Epithelial cell of prostate (primary cell): ENCODE data around the gene SLC5A11.
"Not testable (repeated sequence)": the region's sequence is repeated elsewhere in the genome, so short reads cannot be mapped to it uniquely, and the experiment has no call there.

Experiments
- DNase-seq: peaks from one replicate; pipeline ENCODE4 v3.0.0-alpha.2; 2011; ENCODE audit warnings: low read depth, low spot score
- H3K27ac ChIP-seq: fragments of 450-650 bp; 2 replicates; pipeline ENCODE4 v1.5.1; 2017; ENCODE audit warnings: mild to moderate bottlenecking

The SLC5A11 gene

GRCh38 chr16:24833352-24833751, 12.4 kb upstream of the SLC5A11 start:
- H3K27ac ChIP-seq = no peak overlapping the region
- no peak for DNase-seq

GRCh38 chr16:24834459-24835335, 11.1 kb upstream of the SLC5A11 start:
- DNase-seq = no peak
- H3K27ac ChIP-seq = no peak overlapping the region

- DNase-seq = no peak
- H3K27ac ChIP-seq = no peak overlapping the region
Measured at GRCh38 chr16:24836836-24837235, 8.9 kb upstream of the SLC5A11 start.

GRCh38 chr16:24837969-24838368, 7.8 kb upstream of the SLC5A11 start:
- H3K27ac ChIP-seq = no peak overlapping the region
- DNase-seq = no peak

GRCh38 chr16:24838554-24839266, 7.1 kb upstream of the SLC5A11 start:
- H3K27ac ChIP-seq = peak overlapping the region; percentile 28
- no peak for DNase-seq

- peak overlapping the region; percentile 28 for H3K27ac ChIP-seq
- no peak for DNase-seq
Measured at GRCh38 chr16:24839347-24839972, 6.3 kb upstream of the SLC5A11 start.

GRCh38 chr16:24841291-24841690, 4.5 kb upstream of the SLC5A11 start:
- no peak overlapping the region for H3K27ac ChIP-seq
- no peak for DNase-seq

GRCh38 chr16:24844101-24845030, 1.4 kb upstream of the SLC5A11 start:
- DNase-seq = no peak
- H3K27ac ChIP-seq = no peak overlapping the region

- DNase-seq, H3K27ac ChIP-seq: not testable (repeated sequence)
Measured at GRCh38 chr16:24845031-24845365, 765 bp upstream of the SLC5A11 start.

- H3K27ac ChIP-seq = no peak overlapping the region
- DNase-seq = no peak
Measured at GRCh38 chr16:24846548-24847357, 990 bp downstream of the SLC5A11 start.

GRCh38 chr16:24847358-24847664, 1.5 kb downstream of the SLC5A11 start:
- no peak for DNase-seq
- no peak overlapping the region for H3K27ac ChIP-seq

- no peak for DNase-seq
- H3K27ac ChIP-seq = no peak overlapping the region
Measured at GRCh38 chr16:24848065-24848464, 2.3 kb downstream of the SLC5A11 start.

GRCh38 chr16:24849641-24850040, 3.9 kb downstream of the SLC5A11 start:
- DNase-seq = no peak

GRCh38 chr16:24850289-24850938, 4.7 kb downstream of the SLC5A11 start:
- DNase-seq = no peak
- H3K27ac ChIP-seq = peak overlapping the region; percentile 55

More at GRCh38 chr16:24849641-24850040, 3.9 kb downstream of the SLC5A11 start:
- no peak overlapping the region for H3K27ac ChIP-seq

- peak; percentile 65 for DNase-seq
- H3K27ac ChIP-seq = peak overlapping the region; percentile 55
Measured at GRCh38 chr16:24851700-24852099, 5.9 kb downstream of the SLC5A11 start.

- peak overlapping the region; percentile 55 for H3K27ac ChIP-seq
- no peak for DNase-seq
Measured at GRCh38 chr16:24852281-24852721, 6.5 kb downstream of the SLC5A11 start.

- DNase-seq = no peak
- H3K27ac ChIP-seq = no peak overlapping the region
Measured at GRCh38 chr16:24853169-24853824, 7.5 kb downstream of the SLC5A11 start.

GRCh38 chr16:24853830-24854229, 8.1 kb downstream of the SLC5A11 start:
- H3K27ac ChIP-seq = no peak overlapping the region
- DNase-seq = no peak
